Measurements from ENCODE around the gene ADCK1. TPM values are rescaled to one million over a fixed set of nuclear protein-coding genes. Genes with fewer than 3 reads are reported as not detected.

Gene ADCK1
- total RNA-seq, 1 experiment from 2014 or later, result 5.7 TPM

GRCh38 chr14:77849711-77850110 lies 49.8 kb downstream of the ADCK1 start:
- intact Hi-C loops (cut with micrococcal nuclease), result no loop called here
- peak; percentile 50 for ATAC-seq
- no peaks in the 10 kb centered on the region for H3K9me3 ChIP-seq (ENCODE audit: low read length)

DNA sequence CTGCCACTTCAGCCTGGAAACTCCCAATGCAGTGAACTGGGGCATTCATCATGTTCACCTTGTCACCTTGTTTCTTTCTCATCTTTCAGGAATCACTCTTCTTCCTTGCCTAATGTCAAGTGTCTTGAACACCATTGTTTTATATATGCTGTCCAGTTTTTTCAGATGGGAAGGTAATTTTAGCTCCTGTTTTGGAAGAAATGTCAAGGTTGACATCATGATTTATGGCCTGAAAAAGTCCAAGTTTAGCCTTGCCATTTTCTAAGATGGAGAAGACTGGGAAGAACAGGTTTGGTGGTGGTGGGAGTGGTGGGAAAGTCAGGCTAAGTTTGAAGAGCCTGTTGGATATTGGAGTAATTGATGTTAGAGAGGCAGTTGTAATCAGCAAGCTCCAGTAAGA lies 54.0 kb downstream of the ADCK1 start:
- Histone ChIP-seq H3K4me1 (ENCODE audit: insufficient read depth, low read length) (no peaks in the 10 kb centered on the region), H3K9ac (ENCODE audit: low read length) (no peak overlapping the region), H3K4me2 (ENCODE audit: low read length) (no peak overlapping the region), H3K27ac (ENCODE audit: low read length) (no peak overlapping the region), H3K9me3 (ENCODE audit: low read length) (no peaks in the 10 kb centered on the region), H3K27me3 (ENCODE audit: low read length) (no peaks in the 10 kb centered on the region), H3K79me2 (ENCODE audit: low read length) (no peaks in the 10 kb centered on the region), H3K4me3 (ENCODE audit: low read length) (no peak overlapping the region), H3K36me3 (ENCODE audit: low read depth, low read length) (no peaks in the 10 kb centered on the region), H4K20me1 (ENCODE audit: low read length) (no peaks in the 10 kb centered on the region), H3K9me2 (replicated peaks; ENCODE audit: low read length) (no peaks in the 10 kb centered on the region), H2AFZ (ENCODE audit: low read length) (no peak overlapping the region), H3F3A (ENCODE audit: low read length, unreplicated experiment) (no peaks in the 10 kb centered on the region)
- CTCF ChIA-PET, result no interaction called here
- POLR2A ChIA-PET (ENCODE audit: unreplicated experiment), result no interaction called here
- DNase-seq, result no peak
- TF ChIP-seq EZH2phosphoT487 (IDR thresholded peaks at IDR 0.05; ENCODE audit: borderline replicate concordance, low read length), result no peak
- TF ChIP-seq CTCF (conservative IDR thresholded peaks at IDR 0.05; ENCODE audit: low read depth, low read length), result no peak
- no peak for TF ChIP-seq EZH2 (IDR thresholded peaks at IDR 0.05; ENCODE audit: low read length, unreplicated experiment)
- ATAC-seq, result no peak
- no TSS peak for BruUV-seq (replicated peaks)
- intact Hi-C loops (cut with micrococcal nuclease), result no loop called here

More at GRCh38 chr14:77849711-77850110, 49.8 kb downstream of the ADCK1 start:
- POLR2A ChIA-PET (ENCODE audit: unreplicated experiment), result interaction anchor here (0.6 kb wide), 1 partner anchor 78 kb away, joined by 3 read pairs; no protein-coding TSS in a partner anchor
- DNase-seq, result peak; percentile 39
- no peak overlapping the region for H2AFZ ChIP-seq (ENCODE audit: low read length)
- H3K9me2 ChIP-seq (replicated peaks; ENCODE audit: low read length), result no peaks in the 10 kb centered on the region
- CTCF ChIA-PET, result no interaction called here
- no peaks in the 10 kb centered on the region for H4K20me1 ChIP-seq (ENCODE audit: low read length)
- no peak overlapping the region for H3K4me2 ChIP-seq (ENCODE audit: low read length)
- no peak for TF ChIP-seq EZH2phosphoT487 (IDR thresholded peaks at IDR 0.05; ENCODE audit: borderline replicate concordance, low read length)
- TF ChIP-seq CTCF (conservative IDR thresholded peaks at IDR 0.05; ENCODE audit: low read depth, low read length), result no peak
- TF ChIP-seq EZH2 (IDR thresholded peaks at IDR 0.05; ENCODE audit: low read length, unreplicated experiment), result no peak
- H3K4me1 ChIP-seq (ENCODE audit: insufficient read depth, low read length), result no peaks in the 10 kb centered on the region
- no peaks in the 10 kb centered on the region for H3K36me3 ChIP-seq (ENCODE audit: low read depth, low read length)
- no TSS peak for BruUV-seq (replicated peaks)
- no peak overlapping the region for H3K27ac ChIP-seq (ENCODE audit: low read length)
- no peaks in the 10 kb centered on the region for H3F3A ChIP-seq (ENCODE audit: low read length, unreplicated experiment)
- H3K27me3 ChIP-seq (ENCODE audit: low read length), result no peaks in the 10 kb centered on the region
- no peaks in the 10 kb centered on the region for H3K79me2 ChIP-seq (ENCODE audit: low read length)
- H3K9ac ChIP-seq (ENCODE audit: low read length), result no peak overlapping the region
- no peak overlapping the region for H3K4me3 ChIP-seq (ENCODE audit: low read length)

DNA sequence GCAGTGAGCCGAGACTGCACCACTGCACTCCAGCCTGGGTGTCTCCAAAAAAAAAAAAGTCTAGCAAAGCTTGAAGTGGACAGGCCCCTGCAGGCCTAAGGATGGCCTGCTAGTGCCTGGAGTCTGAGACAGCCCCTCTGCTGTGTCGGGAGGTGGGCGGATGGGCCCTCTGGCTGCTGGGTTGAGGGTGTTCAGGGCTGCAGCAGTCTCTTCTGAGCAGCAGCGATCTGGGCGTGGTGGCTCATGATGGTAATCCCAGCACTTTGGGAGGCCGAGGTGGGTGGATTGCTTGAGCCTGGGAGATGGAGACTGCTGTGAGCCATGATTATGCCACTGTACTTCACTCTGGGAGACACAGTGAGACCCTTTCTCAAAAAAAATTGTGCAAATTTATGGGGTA lies 57.0 kb downstream of the ADCK1 start:
- intact Hi-C loops (cut with micrococcal nuclease), result no loop called here
- BruUV-seq (replicated peaks), result no TSS peak
- ChIA-PET POLR2A (ENCODE audit: unreplicated experiment) (no interaction called here), CTCF (no interaction called here)
- Histone ChIP-seq H3K9ac (ENCODE audit: low read length) (no peak overlapping the region), H3K9me2 (replicated peaks; ENCODE audit: low read length) (no peaks in the 10 kb centered on the region), H2AFZ (ENCODE audit: low read length) (no peak overlapping the region), H3K79me2 (ENCODE audit: low read length) (no peaks in the 10 kb centered on the region), H3K4me1 (ENCODE audit: insufficient read depth, low read length) (no peaks in the 10 kb centered on the region), H3K27ac (ENCODE audit: low read length) (no peak overlapping the region), H3K4me2 (ENCODE audit: low read length) (no peak overlapping the region), H4K20me1 (ENCODE audit: low read length) (no peaks in the 10 kb centered on the region), H3K27me3 (ENCODE audit: low read length) (no peaks in the 10 kb centered on the region), H3K9me3 (ENCODE audit: low read length) (no peaks in the 10 kb centered on the region), H3F3A (ENCODE audit: low read length, unreplicated experiment) (no peaks in the 10 kb centered on the region), H3K4me3 (ENCODE audit: low read length) (no peak overlapping the region), H3K36me3 (ENCODE audit: low read depth, low read length) (no peaks in the 10 kb centered on the region)
- TF ChIP-seq CTCF (conservative IDR thresholded peaks at IDR 0.05; ENCODE audit: low read depth, low read length) (no peak), EZH2 (IDR thresholded peaks at IDR 0.05; ENCODE audit: low read length, unreplicated experiment) (no peak), EZH2phosphoT487 (IDR thresholded peaks at IDR 0.05; ENCODE audit: borderline replicate concordance, low read length) (no peak)
- ATAC-seq (no peak), DNase-seq (no peak)
